Fibroblast of upper back skin (primary cell): ENCODE data around the gene PPP1R15B.

Experiments used
- DNase-seq: peaks from one replicate; pipeline ENCODE4 v3.0.0-alpha.2; 2013

PPP1R15B gene

GRCh38 chr1:204398197-204399125 is 13.2 kb downstream of the PPP1R15B start:
- peak; percentile 72 for DNase-seq

GRCh38 chr1:204396015-204396583 is 15.5 kb downstream of the PPP1R15B start:
- no peak for DNase-seq

- DNase-seq: no peak
These were observed 20.0 kb downstream of the PPP1R15B start for GRCh38 chr1:204391629-204392028.

GRCh38 chr1:204390751-204391466 is 20.7 kb downstream of the PPP1R15B start:
- peak; percentile 31 for DNase-seq

GRCh38 chr1:204385727-204386126 is 25.9 kb downstream of the PPP1R15B start:
- DNase-seq: no peak

GRCh38 chr1:204384636-204385352 is 26.8 kb downstream of the PPP1R15B start:
- DNase-seq: peak; percentile 36

- DNase-seq: no peak
These were observed 28.3 kb downstream of the PPP1R15B start for GRCh38 chr1:204383163-204383904.

- no peak for DNase-seq
These were observed 28.9 kb downstream of the PPP1R15B start for GRCh38 chr1:204382714-204383083.

- DNase-seq: no peak
These were observed 31.3 kb downstream of the PPP1R15B start for GRCh38 chr1:204380293-204380831.

GRCh38 chr1:204377800-204378668 is 33.6 kb downstream of the PPP1R15B start:
- no peak for DNase-seq

- DNase-seq: no peak
These were observed 34.5 kb downstream of the PPP1R15B start for GRCh38 chr1:204376919-204377799.

- DNase-seq: no peak
These were observed 35.2 kb downstream of the PPP1R15B start for GRCh38 chr1:204376465-204376864.

GRCh38 chr1:204373911-204374310 is 37.7 kb downstream of the PPP1R15B start:
- no peak for DNase-seq

GRCh38 chr1:204370176-204370575 is 41.4 kb downstream of the PPP1R15B start:
- no peak for DNase-seq

GRCh38 chr1:204368996-204369726 is 42.5 kb downstream of the PPP1R15B start:
- DNase-seq: no peak

GRCh38 chr1:204367956-204368355 is 43.7 kb downstream of the PPP1R15B start:
- no peak for DNase-seq

GRCh38 chr1:204367193-204367858 is 44.3 kb downstream of the PPP1R15B start:
- DNase-seq: no peak

- no peak for DNase-seq
These were observed 44.9 kb downstream of the PPP1R15B start for GRCh38 chr1:204366759-204367158.
